HepG2 (cell line): ENCODE results near the gene CSNK2A2. TPM values are rescaled to one million over a fixed set of nuclear protein-coding genes. Genes with fewer than 3 reads are reported as not detected.

Experiments used
- CHD4 ChIP-seq: fragments of 200-600 bp; sonication (generic); IDR thresholded peaks from 2 replicates; pipeline ENCODE4 v1.7.0; 2017; ENCODE audit warnings: mild to moderate bottlenecking, low read length, borderline replicate concordance
- CREB1 ChIP-seq, 2 experiments: fragments of 450-650 bp in 1 of 2; IDR thresholded peaks; 2 replicates each; pipeline ENCODE4 v1.6.1; 2016 to 2017; ENCODE audit warnings: control low read depth in 1 of 2, mild to moderate bottlenecking in 1 of 2, missing compliant biosample characterization in 1 of 2, missing genetic modification characterization in 1 of 2
- DNMT3B ChIP-seq: conservative IDR thresholded peaks from 2 replicates; pipeline ENCODE4 v1.6.1; 2016; ENCODE audit warnings: missing biosample characterization, control low read depth
- FOSL2 ChIP-seq: sonication (generic); formaldehyde crosslinking; IDR thresholded peaks from 2 replicates; pipeline ENCODE4 v1.4.0; 2020; ENCODE audit warnings: missing genetic modification reagents
- FOXP1 ChIP-seq, 2 experiments: fragments of 450-650 bp in 1 of 2; IDR thresholded peaks; 2 replicates each; pipeline ENCODE4 v1.6.1; 2017 to 2018; ENCODE audit warnings: antibody characterized with exemption in 1 of 2
- HOXA9 ChIP-seq: sonication (generic); formaldehyde crosslinking; IDR thresholded peaks from 2 replicates; pipeline ENCODE4 v1.8.1; 2022; ENCODE audit warnings: missing genetic modification reagents, mild to moderate bottlenecking, moderate library complexity, borderline replicate concordance
- MBNL3 ChIP-seq: fragments of 250-450 bp; sonication (Bioruptor Pico); conservative IDR thresholded peaks from 2 replicates; pipeline ENCODE4 v1.8.0; 2022; ENCODE audit warnings: mild to moderate bottlenecking, inconsistent platforms
- MEIS2 ChIP-seq: sonication (generic); formaldehyde crosslinking; IDR thresholded peaks from 2 replicates; pipeline ENCODE4 v1.9.0; 2021; ENCODE audit warnings: mild to moderate bottlenecking, missing genetic modification reagents
- MTF1 ChIP-seq: sonication (generic); formaldehyde crosslinking; IDR thresholded peaks from 2 replicates; pipeline ENCODE4 v1.5.0; 2020; ENCODE audit warnings: missing genetic modification reagents
- NFE2L1 ChIP-seq: sonication (generic); formaldehyde crosslinking; IDR thresholded peaks from 2 replicates; pipeline ENCODE4 v1.4.0; 2020; ENCODE audit warnings: missing genetic modification reagents, mild to moderate bottlenecking, borderline replicate concordance
- SP1 ChIP-seq, 2 experiments: fragments of 450-650 bp in 1 of 2; sonication (generic) in 1 of 2; formaldehyde crosslinking in 1 of 2; IDR thresholded peaks; 2 replicates each; pipeline versions ENCODE4 v1.4.0 to v1.6.1; 2016 to 2020; ENCODE audit warnings: missing genetic modification reagents in 1 of 2
- XRCC5 ChIP-seq: fragments of 200-400 bp; formaldehyde crosslinking; optimal IDR thresholded peaks from 2 replicates; pipeline ENCODE3; 2017; ENCODE audit warnings: mild to moderate bottlenecking, low read length
- ZFP37 ChIP-seq: sonication (generic); formaldehyde crosslinking; IDR thresholded peaks from 2 replicates; pipeline ENCODE4 v1.4.0; 2020; ENCODE audit warnings: missing genetic modification reagents, borderline replicate concordance
- ZNF12 ChIP-seq: sonication (generic); formaldehyde crosslinking; IDR thresholded peaks from 2 replicates; pipeline ENCODE4 v1.5.0; 2020; ENCODE audit warnings: missing genetic modification reagents
- ZNF549 ChIP-seq: sonication (generic); formaldehyde crosslinking; IDR thresholded peaks from 2 replicates; pipeline ENCODE4 v1.5.0; 2020; ENCODE audit warnings: missing genetic modification reagents
- ZNF605 ChIP-seq: sonication (generic); formaldehyde crosslinking; IDR thresholded peaks from 2 replicates; pipeline ENCODE4 v1.8.0; 2022; ENCODE audit warnings: mild to moderate bottlenecking, missing genetic modification reagents
- ZNF749 ChIP-seq: sonication (generic); formaldehyde crosslinking; IDR thresholded peaks from 2 replicates; pipeline ENCODE4 v1.8.0; 2022; ENCODE audit warnings: mild to moderate bottlenecking, missing genetic modification reagents, moderate library complexity, borderline replicate concordance
- ZNF773 ChIP-seq: sonication (generic); formaldehyde crosslinking; IDR thresholded peaks from 2 replicates; pipeline ENCODE4 v1.4.0; 2020; ENCODE audit warnings: missing genetic modification reagents, borderline replicate concordance
- polyA plus RNA-seq, 8 experiments: library from polyadenylated mRNA; depleted of rRNA in 3 of 8; stranded (reverse) in 7 of 8; unstranded in 1 of 8; fragments of >200 nt; fragmentation: Illumina TruSeq in 4 of 8; extraction: Trizol in 4 of 8; gene quantifications; 2 replicates each; pipeline versions ENCODE4 v1.2.1 to v1.2.3, GENCODE V29; 2011 to 2016; ENCODE audit warnings: low read depth in 4 of 8, missing spikeins in 1 of 8, mixed read lengths in 1 of 8; ENCODE audit not compliant: insufficient read depth in 1 of 8
- total RNA-seq, 5 experiments: library from RNA; depleted of rRNA; stranded (reverse); fragments of >200 nt; fragmentation: Illumina TruSeq; extraction: Trizol; gene quantifications; 2 replicates each; pipeline ENCODE4 v1.2.3, GENCODE V29; 2016; ENCODE audit warnings: low read depth in 1 of 5
- TF ChIP-seq, protein P1 (sequence below): sonication (generic); formaldehyde crosslinking; IDR thresholded peaks from 2 replicates; pipeline ENCODE4 v1.8.1; 2023; ENCODE audit warnings: mild to moderate bottlenecking, missing genetic modification reagents, borderline replicate concordance
- TF ChIP-seq, protein P2 (sequence below): sonication (generic); formaldehyde crosslinking; IDR thresholded peaks from 2 replicates; pipeline ENCODE4 v1.5.0; 2020; ENCODE audit warnings: missing genetic modification reagents

CSNK2A2 gene
- total and polyA plus RNA-seq, 2 of the 13 experiments (the other 11 are each of a cell fraction or from before 2014, with no cell fraction given): 46.4 to 56.9 TPM

DNA sequence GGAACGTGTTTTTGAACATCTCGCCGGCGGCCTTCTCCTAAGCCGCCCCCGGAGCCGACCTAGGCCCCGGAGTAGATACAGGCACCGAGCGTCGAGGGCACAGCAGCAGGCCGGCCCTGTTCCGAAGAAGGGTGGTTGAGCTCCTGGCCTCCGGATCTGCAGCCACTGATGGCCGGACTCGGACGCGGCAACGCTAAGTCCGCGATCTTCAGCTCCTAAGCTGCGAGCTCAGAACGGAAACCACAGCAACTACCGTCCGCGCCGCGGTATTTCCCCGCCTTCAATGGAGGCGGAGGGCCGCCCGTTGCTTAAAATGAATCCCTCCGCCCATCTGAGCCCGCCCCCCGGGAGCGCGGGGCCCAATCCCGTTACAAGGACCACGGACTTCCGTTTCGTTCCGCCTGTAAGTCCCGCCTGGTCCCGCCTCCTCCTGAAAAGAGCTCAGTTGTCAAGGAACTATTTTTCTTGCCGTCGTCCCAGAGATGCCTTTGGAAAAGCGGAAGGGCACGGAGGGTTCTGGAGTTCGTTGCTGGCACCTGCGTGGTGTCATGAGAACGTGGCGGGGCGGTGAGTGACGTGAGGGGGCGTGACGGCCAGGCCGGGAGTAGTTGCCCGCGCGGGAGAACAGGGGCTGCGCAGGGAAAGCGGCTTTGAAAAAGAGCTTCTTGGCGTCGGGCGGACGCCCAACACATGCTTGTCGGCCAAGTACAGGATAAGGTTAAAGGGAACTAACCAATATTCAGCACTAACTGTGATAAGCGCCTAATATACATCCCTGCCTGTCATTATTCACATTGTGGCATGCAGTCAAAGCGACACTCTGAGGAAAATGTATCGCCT lies 68.6 kb downstream of the CSNK2A2 start, which contains the start of gene CFAP20 (continued):
- TF ChIP-seq ZNF773 (CRISPR knock-in tag): no peak; the same call in 1 of the 2 replicates
- TF ChIP-seq ZNF605: peak; percentile 97
- TF ChIP-seq MEIS2 (CRISPR knock-in tag): peak; percentile 96; the same call in 1 of the 2 replicates
- peak; percentile 91 for TF ChIP-seq SP1 (IDR thresholded peaks at IDR 0.05)
- peak; percentile 99 for TF ChIP-seq SP1 (CRISPR knock-in tag; IDR thresholded peaks at IDR 0.05)
- peak; percentile 96 for TF ChIP-seq CREB1 (IDR thresholded peaks at IDR 0.05)
- peak; percentile 98 for TF ChIP-seq CREB1 (CRISPR knock-in tag; IDR thresholded peaks at IDR 0.05)
- peak; percentile 75; the same call in 1 of the 2 replicates for TF ChIP-seq FOSL2 (CRISPR knock-in tag)
- TF ChIP-seq NFE2L1: no peak
- TF ChIP-seq CHD4: no peak; the same call in 1 of the 2 replicates
- TF ChIP-seq MBNL3 (CRISPR knock-in tag): no peak
- TF ChIP-seq ZNF12 (CRISPR knock-in tag): peak; percentile 61; the same call in 1 of the 2 replicates
- TF ChIP-seq MTF1: no peak
- TF ChIP-seq ZNF749 (CRISPR knock-in tag): no peak
- TF ChIP-seq, protein P1, sequence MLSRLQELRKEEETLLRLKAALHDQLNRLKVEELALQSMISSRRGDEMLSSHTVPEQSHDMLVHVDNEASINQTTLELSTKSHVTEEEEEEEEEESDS (CRISPR knock-in tag): no peak
- TF ChIP-seq DNMT3B: peak; percentile 78; the same call in 1 of the 2 replicates
- peak; percentile 99 for TF ChIP-seq XRCC5
- TF ChIP-seq ZNF549 (CRISPR knock-in tag): no peak
- TF ChIP-seq, protein P2, sequence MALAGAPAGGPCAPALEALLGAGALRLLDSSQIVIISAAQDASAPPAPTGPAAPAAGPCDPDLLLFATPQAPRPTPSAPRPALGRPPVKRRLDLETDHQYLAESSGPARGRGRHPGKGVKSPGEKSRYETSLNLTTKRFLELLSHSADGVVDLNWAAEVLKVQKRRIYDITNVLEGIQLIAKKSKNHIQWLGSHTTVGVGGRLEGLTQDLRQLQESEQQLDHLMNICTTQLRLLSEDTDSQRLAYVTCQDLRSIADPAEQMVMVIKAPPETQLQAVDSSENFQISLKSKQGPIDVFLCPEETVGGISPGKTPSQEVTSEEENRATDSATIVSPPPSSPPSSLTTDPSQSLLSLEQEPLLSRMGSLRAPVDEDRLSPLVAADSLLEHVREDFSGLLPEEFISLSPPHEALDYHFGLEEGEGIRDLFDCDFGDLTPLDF (CRISPR knock-in tag): peak; percentile 97
- TF ChIP-seq FOXP1 (IDR thresholded peaks at IDR 0.05): peak; percentile 64
- TF ChIP-seq FOXP1 (CRISPR knock-in tag; IDR thresholded peaks at IDR 0.05): peak; percentile 78
- peak; percentile 81; the same call in 1 of the 2 replicates for TF ChIP-seq HOXA9 (CRISPR knock-in tag)
- TF ChIP-seq ZFP37 (CRISPR knock-in tag): 0 out of 2 replicates have a peak, but pooled peaks have one; percentile 75
